Ramos (cell line): Measurements from ENCODE around the gene SFT2D3.

Experiments
- in situ Hi-C: fragments of 300-500 bp; cut with MboI; formaldehyde crosslinking; loops from one replicate; pipeline ENCODE4 v1.14.3; 2022; ENCODE audit warnings: low sequenced_read_pairs; ENCODE audit not compliant: unreplicated experiment

Gene SFT2D3

GRCh38 chr2:127680706-127681287 is 20.5 kb upstream of the SFT2D3 start:
- in situ Hi-C loops: no loop called here

GRCh38 chr2:127681288-127681804 is 20.0 kb upstream of the SFT2D3 start:
- in situ Hi-C loops: no loop called here

- in situ Hi-C loops: no loop called here
Observed at GRCh38 chr2:127681976-127682857, 19.1 kb upstream of the SFT2D3 start.

GRCh38 chr2:127683056-127683455 is 18.2 kb upstream of the SFT2D3 start:
- in situ Hi-C loops: no loop called here

- in situ Hi-C loops: no loop called here
Observed at GRCh38 chr2:127683757-127684156, 17.5 kb upstream of the SFT2D3 start.

GRCh38 chr2:127685410-127686080 is 15.8 kb upstream of the SFT2D3 start:
- in situ Hi-C loops: no loop called here

GRCh38 chr2:127688405-127688804 is 12.9 kb upstream of the SFT2D3 start:
- in situ Hi-C loops: no loop called here

GRCh38 chr2:127690696-127691095 is 10.6 kb upstream of the SFT2D3 start:
- in situ Hi-C loops: no loop called here

GRCh38 chr2:127694986-127695385 is 6.3 kb upstream of the SFT2D3 start:
- in situ Hi-C loops: no loop called here

GRCh38 chr2:127695491-127696472 is 5.5 kb upstream of the SFT2D3 start:
- in situ Hi-C loops: no loop called here

GRCh38 chr2:127697482-127698180 is 3.7 kb upstream of the SFT2D3 start:
- in situ Hi-C loops: no loop called here

- in situ Hi-C loops: no loop called here
Observed at GRCh38 chr2:127698553-127699355, 2.5 kb upstream of the SFT2D3 start.

- in situ Hi-C loops: no loop called here
Observed at GRCh38 chr2:127700527-127701192, 637 bp upstream of the SFT2D3 start.

- in situ Hi-C loops: no loop called here
Observed at GRCh38 chr2:127701651-127702394, 526 bp downstream of the SFT2D3 start.

- in situ Hi-C loops: no loop called here
Observed at GRCh38 chr2:127702395-127703009, 1.2 kb downstream of the SFT2D3 start.

GRCh38 chr2:127703282-127703681 is 2.0 kb downstream of the SFT2D3 start:
- in situ Hi-C loops: no loop called here
